HEK293 (cell line): ENCODE measurements around the gene PLEKHO2.

Experiments used
- CTCF ChIA-PET: fragments of 350-600 bp; formaldehyde crosslinking; extraction: SDS; loops from one replicate; lab custom pipeline; 2021; ENCODE audit warnings: antibody characterized with exemption; lab: Yijun Ruan, JAX
- POLR2A ChIA-PET: fragments of 300-600 bp; formaldehyde crosslinking; extraction: SDS; loops from one replicate; lab custom pipeline; 2020; ENCODE audit warnings: antibody characterized with exemption, inconsistent platforms; lab: Yijun Ruan, JAX
- H3K27ac ChIP-seq: fragments of 200-500 bp; sonication (Bioruptor generic); 2 replicates; pipeline ENCODE4 v1.5.1; 2014; ENCODE audit warnings: low read depth, low read length, control low read depth, inconsistent platforms; ENCODE audit errors: extremely low read depth
- H3K36me3 ChIP-seq, 2 experiments: fragments of 200-500 bp in 1 of 2; sonication (Bioruptor generic) in 1 of 2; 1 replicate in 1 of 2; 2 replicates in 1 of 2; pipeline ENCODE4 v1.5.1; 2014 to 2017; ENCODE audit warnings: inconsistent platforms in 2 of 2, low read length in 2 of 2; ENCODE audit not compliant: control insufficient read depth in 2 of 2, insufficient read depth in 1 of 2
- H3K4me1 ChIP-seq: fragments of 200-500 bp; sonication (Bioruptor generic); 2 replicates; pipeline ENCODE4 v1.5.1; 2014; ENCODE audit warnings: mild to moderate bottlenecking, low read length, inconsistent platforms; ENCODE audit not compliant: control insufficient read depth, insufficient read depth
- H3K4me3 ChIP-seq: 2 replicates; pipeline ENCODE4 v1.5.1; 2011; ENCODE audit warnings: low read depth, mild to moderate bottlenecking, control low read depth, low read length, moderate library complexity
- H3K9me3 ChIP-seq: fragments of 200-500 bp; sonication (Bioruptor generic); 2 replicates; pipeline ENCODE4 v1.5.1; 2014; ENCODE audit warnings: low read depth, low read length, inconsistent platforms; ENCODE audit not compliant: control insufficient read depth, insufficient read depth
- HOXC10 ChIP-seq: sonication (generic); formaldehyde crosslinking; IDR thresholded peaks from 2 replicates; pipeline ENCODE4 v1.8.1; 2023; ENCODE audit warnings: mild to moderate bottlenecking, missing genetic modification reagents
- KLF1 ChIP-seq: fragments of 450-650 bp; formaldehyde crosslinking; IDR thresholded peaks from 2 replicates; pipeline ENCODE4 v1.5.1; 2016; ENCODE audit warnings: missing biosample characterization, missing genetic modification characterization
- PRDM1 ChIP-seq: fragments of 450-650 bp; formaldehyde crosslinking; IDR thresholded peaks from 2 replicates; pipeline ENCODE4; 2016; ENCODE audit warnings: missing biosample characterization, missing genetic modification characterization
- SALL2 ChIP-seq: fragments of 450-650 bp; formaldehyde crosslinking; IDR thresholded peaks from 2 replicates; pipeline ENCODE4 v1.5.0; 2017; ENCODE audit warnings: missing biosample characterization, mild to moderate bottlenecking, missing genetic modification characterization, borderline replicate concordance
- SETDB1 ChIP-seq: IDR thresholded peaks from one replicate; pipeline ENCODE4 v1.6.1; 2017; ENCODE audit warnings: mild to moderate bottlenecking, low read length, moderate library complexity, mixed read lengths; ENCODE audit not compliant: insufficient read length
- SP7 ChIP-seq: fragments of 450-650 bp; formaldehyde crosslinking; IDR thresholded peaks from 2 replicates; pipeline ENCODE4 v1.5.1; 2016; ENCODE audit warnings: missing biosample characterization, missing genetic modification characterization
- ZBTB20 ChIP-seq: fragments of 450-650 bp; formaldehyde crosslinking; IDR thresholded peaks from 2 replicates; pipeline ENCODE4 v1.5.1; 2016; ENCODE audit warnings: missing biosample characterization, missing genetic modification characterization
- ZIC2 ChIP-seq: fragments of 450-650 bp; formaldehyde crosslinking; IDR thresholded peaks from 2 replicates; pipeline ENCODE4 v1.5.1; 2016; ENCODE audit warnings: missing biosample characterization, missing genetic modification characterization
- ZNF121 ChIP-seq: fragments of 450-650 bp; formaldehyde crosslinking; IDR thresholded peaks from 2 replicates; pipeline ENCODE4 v1.5.1; 2016; ENCODE audit warnings: missing biosample characterization, missing genetic modification characterization
- ZNF19 ChIP-seq: fragments of 450-650 bp; formaldehyde crosslinking; IDR thresholded peaks from 2 replicates; pipeline ENCODE4; 2016; ENCODE audit warnings: missing biosample characterization, missing genetic modification characterization, low read depth
- ZNF211 ChIP-seq: fragments of 450-650 bp; formaldehyde crosslinking; IDR thresholded peaks from 2 replicates; pipeline ENCODE4 v1.5.1; 2016; ENCODE audit warnings: low read depth, missing biosample characterization, missing genetic modification characterization
- ZNF274 ChIP-seq, 2 experiments: fragments of 200-500 bp in 1 of 2; fragments of 450-650 bp in 1 of 2; sonication (Bioruptor generic) in 1 of 2; formaldehyde crosslinking in 1 of 2; IDR thresholded peaks; 2 replicates each; pipeline versions ENCODE4 v1.5.1 to v1.6.1; 2014 to 2016; ENCODE audit warnings: borderline replicate concordance in 1 of 2, inconsistent platforms in 1 of 2, low read length in 1 of 2, missing biosample characterization in 1 of 2, missing genetic modification characterization in 1 of 2
- ZNF473 ChIP-seq: fragments of 450-650 bp; formaldehyde crosslinking; IDR thresholded peaks from 2 replicates; pipeline ENCODE4 v1.5.1; 2017; ENCODE audit warnings: missing biosample characterization, missing genetic modification characterization
- ZNF596 ChIP-seq: fragments of 450-650 bp; IDR thresholded peaks from 2 replicates; pipeline ENCODE4 v1.5.0; 2018; ENCODE audit warnings: missing biosample characterization, mild to moderate bottlenecking, missing genetic modification characterization, moderate library complexity
- ZNF600 ChIP-seq: fragments of 450-650 bp; formaldehyde crosslinking; IDR thresholded peaks from 2 replicates; pipeline ENCODE4 v1.5.1; 2016; ENCODE audit warnings: missing biosample characterization, missing genetic modification characterization
- ZNF664 ChIP-seq: fragments of 450-650 bp; formaldehyde crosslinking; IDR thresholded peaks from 2 replicates; pipeline ENCODE4 v1.5.1; 2016; ENCODE audit warnings: missing biosample characterization, missing genetic modification characterization
- ZNF747 ChIP-seq: fragments of 450-650 bp; formaldehyde crosslinking; IDR thresholded peaks from 2 replicates; pipeline ENCODE4 v1.5.1; 2016; ENCODE audit warnings: missing biosample characterization, missing genetic modification characterization
- ZNF830 ChIP-seq: fragments of 450-650 bp; IDR thresholded peaks from 2 replicates; pipeline ENCODE4 v1.5.0; 2018; ENCODE audit warnings: missing biosample characterization, missing genetic modification characterization, low read depth, mild to moderate bottlenecking, moderate library complexity
- ZNF837 ChIP-seq: fragments of 450-650 bp; formaldehyde crosslinking; IDR thresholded peaks from 2 replicates; pipeline ENCODE4 v1.5.1; 2016; ENCODE audit warnings: missing biosample characterization, missing genetic modification characterization
- TF ChIP-seq, protein P1 (sequence below): fragments of 450-650 bp; formaldehyde crosslinking; IDR thresholded peaks from 2 replicates; pipeline ENCODE4 v1.5.1; 2016; ENCODE audit warnings: missing biosample characterization, missing genetic modification characterization
- TF ChIP-seq, protein P2 (sequence below): fragments of 450-650 bp; formaldehyde crosslinking; IDR thresholded peaks from 2 replicates; pipeline ENCODE4 v1.5.1; 2016; ENCODE audit warnings: missing biosample characterization, missing genetic modification characterization, low read depth

Gene PLEKHO2

DNA sequence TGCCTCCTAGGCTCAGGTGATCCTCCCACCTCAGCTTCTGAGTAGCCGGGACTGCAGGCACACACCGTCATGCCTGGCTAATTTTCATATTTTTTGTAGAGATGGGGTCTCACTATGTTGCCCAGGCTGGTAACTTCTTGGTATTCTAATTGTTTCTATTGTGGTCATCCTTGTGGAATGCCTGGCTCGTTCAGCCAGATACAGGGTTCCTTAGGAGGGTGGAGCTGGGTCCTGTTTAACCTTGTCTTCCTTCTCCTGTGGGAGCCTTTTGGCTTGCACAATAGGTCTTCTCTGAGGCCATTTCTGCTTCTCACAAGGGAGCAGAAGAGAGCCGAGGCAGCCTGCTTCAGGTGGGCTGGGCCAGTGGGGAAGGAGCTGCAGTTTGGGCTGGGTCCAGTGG, 15.7 kb downstream of the PLEKHO2 start:
- TF ChIP-seq ZNF837 (tag by site-specific recombination) (no peak), ZNF121 (tag by site-specific recombination) (peak; percentile 59; the same call in 1 of the 2 replicates)
- ChIA-PET POLR2A (no interaction called here), CTCF (interaction anchor here (1.1 kb wide), 1 partner anchor 244 kb away, joined by 3 read pairs; no protein-coding TSS in a partner anchor)
- H3K27ac ChIP-seq: no peak overlapping the region
- no peaks in the 10 kb centered on the region; the same call in 1 of the 2 replicates for H3K4me1 ChIP-seq
- no peak overlapping the region for H3K4me3 ChIP-seq
- peaks cover 0 to 45% of the 10 kb centered on the region in 2 experiments; a peak in 1 of 3 replicates for H3K36me3 ChIP-seq
- H3K9me3 ChIP-seq: no peaks in the 10 kb centered on the region

DNA sequence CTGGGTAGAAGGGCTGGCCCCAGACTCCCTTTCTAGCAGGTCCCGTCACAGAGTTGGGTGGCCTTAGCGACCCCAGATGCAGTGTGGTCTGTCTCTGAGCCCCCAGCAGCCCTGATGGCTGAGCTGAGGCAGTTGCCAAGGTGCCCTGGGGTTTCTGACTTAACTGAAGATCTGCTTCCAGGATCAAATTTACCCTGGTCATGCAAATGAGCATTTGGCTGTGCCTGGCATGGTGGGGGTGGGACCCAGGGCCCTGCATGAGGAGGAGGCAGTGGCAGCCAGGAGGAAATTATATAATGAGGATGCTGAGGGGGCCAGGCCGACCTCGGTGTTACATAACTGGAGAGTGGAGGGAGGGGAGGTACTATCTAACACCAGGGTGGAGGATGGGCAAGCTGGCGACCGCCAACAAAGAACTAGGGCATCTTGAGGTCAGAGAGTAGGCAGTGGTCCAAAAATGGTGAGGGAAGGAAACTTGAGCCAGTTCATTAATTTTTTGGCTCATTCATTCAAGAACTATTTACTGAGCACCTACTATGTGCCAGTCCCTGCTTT, 16.4 kb downstream of the PLEKHO2 start:
- TF ChIP-seq ZNF664 (tag by site-specific recombination): peak; percentile 89
- TF ChIP-seq ZNF600 (tag by site-specific recombination): no peak
- TF ChIP-seq HOXC10 (CRISPR knock-in tag): no peak
- 0 out of 2 replicates have a peak, but pooled peaks have one; percentile 16 for TF ChIP-seq ZBTB20 (tag by site-specific recombination)
- POLR2A ChIA-PET: interaction anchor here (1.0 kb wide), 1 partner anchor 130 kb away, joined by 3 read pairs; no protein-coding TSS in a partner anchor
- H3K9me3 ChIP-seq: no peaks in the 10 kb centered on the region
- H3K4me1 ChIP-seq: no peaks in the 10 kb centered on the region; the same call in 1 of the 2 replicates
- CTCF ChIA-PET: no interaction called here
- H3K4me3 ChIP-seq: no peak overlapping the region
- no peak overlapping the region for H3K27ac ChIP-seq
- peaks cover 0 to 45% of the 10 kb centered on the region in 2 experiments; a peak in 1 of 3 replicates for H3K36me3 ChIP-seq

DNA sequence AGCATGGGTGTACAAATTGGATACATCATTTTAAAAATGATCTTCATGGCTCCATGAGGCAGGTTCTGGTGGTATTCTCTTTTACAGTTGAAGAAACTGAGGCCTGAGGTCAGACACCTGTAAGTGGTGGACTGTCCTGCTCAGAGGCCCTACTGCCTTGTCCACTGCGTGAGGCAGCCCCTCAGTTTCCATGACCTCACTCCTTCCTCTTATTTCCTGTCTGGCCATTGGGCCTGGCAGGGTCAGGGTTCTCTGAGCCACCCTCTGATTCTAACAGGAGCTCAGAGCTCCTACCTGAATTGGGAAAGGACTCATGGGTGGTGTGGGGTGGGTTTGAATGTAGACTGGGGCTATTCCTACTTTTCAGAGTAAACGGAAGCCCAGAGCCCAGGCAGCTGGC, 17.5 kb downstream of the PLEKHO2 start:
- no peak overlapping the region for H3K27ac ChIP-seq
- ChIA-PET CTCF (no interaction called here), POLR2A (interaction anchor here (1.0 kb wide), 1 partner anchor 131 kb away, joined by 3 read pairs; no protein-coding TSS in a partner anchor)

DNA sequence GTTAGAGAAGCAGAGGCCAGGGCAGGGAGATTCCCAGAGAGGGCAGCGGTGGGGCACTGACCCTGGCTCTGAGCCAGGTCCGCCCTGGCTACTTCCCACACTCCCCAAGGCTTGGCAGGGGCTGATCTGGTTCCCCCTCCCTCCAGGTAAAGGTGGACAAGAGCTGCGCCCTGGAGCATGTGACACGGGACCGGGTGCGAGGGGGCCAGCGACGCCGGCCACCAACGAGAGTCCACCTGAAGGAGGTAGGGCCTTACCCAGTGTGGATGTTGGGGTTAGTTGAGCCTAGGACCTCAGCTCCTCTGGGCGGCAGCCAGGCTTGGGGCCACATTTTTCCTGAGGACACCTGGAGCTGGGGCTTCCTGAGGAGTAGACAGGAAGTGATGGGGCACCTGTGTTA, 19.6 kb downstream of the PLEKHO2 start:
- Histone ChIP-seq H3K4me1 (no peaks in the 10 kb centered on the region; the same call in 1 of the 2 replicates), H3K9me3 (no peaks in the 10 kb centered on the region), H3K27ac (no peak overlapping the region), H3K36me3 (peaks cover 0 to 30% of the 10 kb centered on the region in 2 experiments; a peak in 1 of 3 replicates), H3K4me3 (no peak overlapping the region)
- CTCF ChIA-PET: interaction anchor here (1.0 kb wide), 1 partner anchor 133 kb away, joined by 4 read pairs; no protein-coding TSS in a partner anchor
- no peak for TF ChIP-seq SP7 (tag by site-specific recombination)
- no peak for TF ChIP-seq ZNF211 (tag by site-specific recombination)
- TF ChIP-seq, protein P1, sequence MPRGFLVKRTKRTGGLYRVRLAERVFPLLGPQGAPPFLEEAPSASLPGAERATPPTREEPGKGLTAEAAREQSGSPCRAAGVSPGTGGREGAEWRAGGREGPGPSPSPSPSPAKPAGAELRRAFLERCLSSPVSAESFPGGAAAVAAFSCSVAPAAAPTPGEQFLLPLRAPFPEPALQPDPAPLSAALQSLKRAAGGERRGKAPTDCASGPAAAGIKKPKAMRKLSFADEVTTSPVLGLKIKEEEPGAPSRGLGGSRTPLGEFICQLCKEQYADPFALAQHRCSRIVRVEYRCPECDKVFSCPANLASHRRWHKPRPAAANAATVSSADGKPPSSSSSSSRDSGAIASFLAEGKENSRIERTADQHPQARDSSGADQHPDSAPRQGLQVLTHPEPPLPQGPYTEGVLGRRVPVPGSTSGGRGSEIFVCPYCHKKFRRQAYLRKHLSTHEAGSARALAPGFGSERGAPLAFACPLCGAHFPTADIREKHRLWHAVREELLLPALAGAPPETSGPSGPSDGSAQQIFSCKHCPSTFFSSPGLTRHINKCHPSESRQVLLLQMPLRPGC (tag by site-specific recombination): no peak
- TF ChIP-seq ZNF19 (tag by site-specific recombination): no peak
- TF ChIP-seq KLF1 (tag by site-specific recombination): no peak
- TF ChIP-seq SALL2 (tag by site-specific recombination): no peak
- POLR2A ChIA-PET: no interaction called here

More for the DNA sequence above, 17.5 kb downstream of the PLEKHO2 start:
- no peaks in the 10 kb centered on the region for H3K9me3 ChIP-seq
- no peaks in the 10 kb centered on the region; the same call in 1 of the 2 replicates for H3K4me1 ChIP-seq
- TF ChIP-seq ZNF596: no peak
- TF ChIP-seq ZNF473 (tag by site-specific recombination): no peak
- no peak for TF ChIP-seq ZNF747
- TF ChIP-seq PRDM1: no peak
- TF ChIP-seq ZIC2 (tag by site-specific recombination): no peak
- TF ChIP-seq ZNF830 (tag by site-specific recombination): no peak
- no peak for TF ChIP-seq SETDB1
- TF ChIP-seq, protein P2, sequence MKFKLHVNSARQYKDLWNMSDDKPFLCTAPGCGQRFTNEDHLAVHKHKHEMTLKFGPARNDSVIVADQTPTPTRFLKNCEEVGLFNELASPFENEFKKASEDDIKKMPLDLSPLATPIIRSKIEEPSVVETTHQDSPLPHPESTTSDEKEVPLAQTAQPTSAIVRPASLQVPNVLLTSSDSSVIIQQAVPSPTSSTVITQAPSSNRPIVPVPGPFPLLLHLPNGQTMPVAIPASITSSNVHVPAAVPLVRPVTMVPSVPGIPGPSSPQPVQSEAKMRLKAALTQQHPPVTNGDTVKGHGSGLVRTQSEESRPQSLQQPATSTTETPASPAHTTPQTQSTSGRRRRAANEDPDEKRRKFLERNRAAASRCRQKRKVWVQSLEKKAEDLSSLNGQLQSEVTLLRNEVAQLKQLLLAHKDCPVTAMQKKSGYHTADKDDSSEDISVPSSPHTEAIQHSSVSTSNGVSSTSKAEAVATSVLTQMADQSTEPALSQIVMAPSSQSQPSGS: no peak
- no peak for TF ChIP-seq ZNF274 (IDR thresholded peaks at IDR 0.05; ENCODE audit: low read length)
- TF ChIP-seq ZNF274 (tag by site-specific recombination; IDR thresholded peaks at IDR 0.05; ENCODE audit: borderline replicate concordance): no peak
- H3K4me3 ChIP-seq: no peak overlapping the region
- H3K36me3 ChIP-seq: peaks cover 0 to 41% of the 10 kb centered on the region in 2 experiments; a peak in 1 of 3 replicates
